OCI-LY3 (cell line): ENCODE data around the gene METTL3.

Experiments used
- H2AFZ ChIP-seq: fragments of 200-600, 300-600 bp; shearing (Covaris generic); 2 replicates; pipeline ENCODE4 v1.6.0; 2014; ENCODE audit warnings: antibody characterized with exemption, low read depth, low read length
- H3K27ac ChIP-seq: fragments of 200-600, 300-600 bp; sonication (generic); 2 replicates; pipeline ENCODE4 v1.5.1; 2014; ENCODE audit warnings: mild to moderate bottlenecking, low read length, moderate library complexity, mixed read lengths
- H3K27me3 ChIP-seq: fragments of 200-600, 300-600 bp; sonication (generic); 2 replicates; pipeline ENCODE4 v1.6.1; 2014; ENCODE audit warnings: low read depth, low read length, mixed read lengths
- H3K36me3 ChIP-seq: fragments of 200-600, 300-600 bp; sonication (generic); replicated peaks from 2 replicates; pipeline ENCODE3; 2014; ENCODE audit warnings: low read depth, low read length, mixed read lengths
- H3K4me1 ChIP-seq: fragments of 300-600, 200-600 bp; sonication (generic); 2 replicates; pipeline ENCODE4 v1.6.1; 2014; ENCODE audit warnings: low read length, mixed read lengths
- H3K4me2 ChIP-seq: fragments of 200-600, 300-600 bp; sonication (generic); 2 replicates; pipeline ENCODE4 v1.6.1; 2014; ENCODE audit warnings: low read length, mixed read lengths
- H3K4me3 ChIP-seq: fragments of 300-600, 200-600 bp; sonication (generic); 2 replicates; pipeline ENCODE4 v1.5.1; 2014; ENCODE audit warnings: antibody characterized with exemption, mild to moderate bottlenecking, low read length, moderate library complexity
- H3K79me2 ChIP-seq: fragments of 300-600, 200-600 bp; shearing (Covaris generic); 2 replicates; pipeline ENCODE4 v1.6.1; 2014; ENCODE audit warnings: mild to moderate bottlenecking, low read length, mixed read lengths
- H3K9ac ChIP-seq: fragments of 300-600, 200-600 bp; shearing (Covaris generic); 2 replicates; pipeline ENCODE4 v1.6.0; 2014; ENCODE audit warnings: mild to moderate bottlenecking, low read length, moderate library complexity
- H3K9me3 ChIP-seq: fragments of 200-600, 300-600 bp; shearing (Covaris generic); 2 replicates; pipeline ENCODE4 v1.6.1; 2014; ENCODE audit warnings: low read length, mixed read lengths; ENCODE audit not compliant: insufficient read depth
- H4K20me1 ChIP-seq: fragments of 200-600, 300-600 bp; sonication (generic); 2 replicates; pipeline ENCODE4 v1.6.1; 2016; ENCODE audit warnings: low read length, mixed read lengths; ENCODE audit not compliant: insufficient read depth
- EZH2phosphoT487 ChIP-seq: fragments of 200-600 bp; shearing (Covaris generic); IDR thresholded peaks from 2 replicates; pipeline ENCODE4 v1.6.1; 2018; ENCODE audit warnings: antibody characterized with exemption, mixed run types, low read depth
- TF ChIP-seq, protein P1 (sequence below): fragments of 200-600, 300-600 bp; sonication (generic); IDR thresholded peaks from 2 replicates; pipeline ENCODE4 v1.5.1; 2014; ENCODE audit warnings: antibody characterized with exemption, low read length, low read depth

The METTL3 gene

DNA sequence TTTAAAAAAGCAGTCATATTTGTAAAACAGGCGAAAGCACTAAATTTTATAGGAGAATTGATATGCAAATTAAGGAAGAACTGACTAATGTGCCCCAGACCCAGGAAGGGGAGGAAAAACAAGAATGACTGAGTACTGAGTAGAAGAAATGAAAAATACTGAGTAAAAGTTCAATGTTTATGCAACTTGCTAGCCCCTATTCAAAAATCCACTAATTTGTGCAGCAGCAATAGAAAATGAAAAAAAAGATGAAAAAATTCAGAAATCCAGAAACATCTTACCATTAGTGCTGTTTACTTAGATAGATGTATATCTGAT is 61.3 kb downstream of the METTL3 start:
- Histone ChIP-seq H3K27ac (no peak overlapping the region), H3K4me3 (no peak overlapping the region), H3K36me3 (peaks cover 14% of the 10 kb centered on the region), H3K9ac (no peak overlapping the region), H3K9me3 (no peaks in the 10 kb centered on the region), H3K27me3 (no peaks in the 10 kb centered on the region), H4K20me1 (peaks cover 23% of the 10 kb centered on the region), H2AFZ (no peak overlapping the region), H3K4me1 (peaks cover 17% of the 10 kb centered on the region), H3K4me2 (no peak overlapping the region), H3K79me2 (peaks cover 97% of the 10 kb centered on the region)
- TF ChIP-seq, protein P1, sequence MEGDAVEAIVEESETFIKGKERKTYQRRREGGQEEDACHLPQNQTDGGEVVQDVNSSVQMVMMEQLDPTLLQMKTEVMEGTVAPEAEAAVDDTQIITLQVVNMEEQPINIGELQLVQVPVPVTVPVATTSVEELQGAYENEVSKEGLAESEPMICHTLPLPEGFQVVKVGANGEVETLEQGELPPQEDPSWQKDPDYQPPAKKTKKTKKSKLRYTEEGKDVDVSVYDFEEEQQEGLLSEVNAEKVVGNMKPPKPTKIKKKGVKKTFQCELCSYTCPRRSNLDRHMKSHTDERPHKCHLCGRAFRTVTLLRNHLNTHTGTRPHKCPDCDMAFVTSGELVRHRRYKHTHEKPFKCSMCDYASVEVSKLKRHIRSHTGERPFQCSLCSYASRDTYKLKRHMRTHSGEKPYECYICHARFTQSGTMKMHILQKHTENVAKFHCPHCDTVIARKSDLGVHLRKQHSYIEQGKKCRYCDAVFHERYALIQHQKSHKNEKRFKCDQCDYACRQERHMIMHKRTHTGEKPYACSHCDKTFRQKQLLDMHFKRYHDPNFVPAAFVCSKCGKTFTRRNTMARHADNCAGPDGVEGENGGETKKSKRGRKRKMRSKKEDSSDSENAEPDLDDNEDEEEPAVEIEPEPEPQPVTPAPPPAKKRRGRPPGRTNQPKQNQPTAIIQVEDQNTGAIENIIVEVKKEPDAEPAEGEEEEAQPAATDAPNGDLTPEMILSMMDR: no peak
- no peak for TF ChIP-seq EZH2phosphoT487
